ENCODE results near the gene LDHD.

- TF ChIP-seq EZH2 (IDR thresholded peaks at IDR 0.05; ENCODE audit: borderline replicate concordance, control insufficient read depth, low read depth, low read length) (no peak), ATF7 (IDR thresholded peaks at IDR 0.05; ENCODE audit: low read depth) (no peak), YY1 (IDR thresholded peaks at IDR 0.05; ENCODE audit: low read depth, low read length) (no peak), REST (IDR thresholded peaks at IDR 0.05; ENCODE audit: low read depth, low read length) (no peak), TBL1XR1 (IDR thresholded peaks at IDR 0.05; ENCODE audit: low read depth, low read length) (no peak), PAX8 (IDR thresholded peaks at IDR 0.05) (no peak), JUND (IDR thresholded peaks at IDR 0.05; ENCODE audit: low read depth, low read length) (no peak), TAF1 (IDR thresholded peaks at IDR 0.05; ENCODE audit: borderline replicate concordance, low read depth, low read length) (no peak), CREB1 (IDR thresholded peaks at IDR 0.05; ENCODE audit: low read depth) (no peak), BACH1 (IDR thresholded peaks at IDR 0.05; ENCODE audit: borderline replicate concordance) (no peak)
- TF ChIP-seq, protein P1, sequence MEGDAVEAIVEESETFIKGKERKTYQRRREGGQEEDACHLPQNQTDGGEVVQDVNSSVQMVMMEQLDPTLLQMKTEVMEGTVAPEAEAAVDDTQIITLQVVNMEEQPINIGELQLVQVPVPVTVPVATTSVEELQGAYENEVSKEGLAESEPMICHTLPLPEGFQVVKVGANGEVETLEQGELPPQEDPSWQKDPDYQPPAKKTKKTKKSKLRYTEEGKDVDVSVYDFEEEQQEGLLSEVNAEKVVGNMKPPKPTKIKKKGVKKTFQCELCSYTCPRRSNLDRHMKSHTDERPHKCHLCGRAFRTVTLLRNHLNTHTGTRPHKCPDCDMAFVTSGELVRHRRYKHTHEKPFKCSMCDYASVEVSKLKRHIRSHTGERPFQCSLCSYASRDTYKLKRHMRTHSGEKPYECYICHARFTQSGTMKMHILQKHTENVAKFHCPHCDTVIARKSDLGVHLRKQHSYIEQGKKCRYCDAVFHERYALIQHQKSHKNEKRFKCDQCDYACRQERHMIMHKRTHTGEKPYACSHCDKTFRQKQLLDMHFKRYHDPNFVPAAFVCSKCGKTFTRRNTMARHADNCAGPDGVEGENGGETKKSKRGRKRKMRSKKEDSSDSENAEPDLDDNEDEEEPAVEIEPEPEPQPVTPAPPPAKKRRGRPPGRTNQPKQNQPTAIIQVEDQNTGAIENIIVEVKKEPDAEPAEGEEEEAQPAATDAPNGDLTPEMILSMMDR (IDR thresholded peaks at IDR 0.05 in 2 of 3, conservative IDR thresholded peaks at IDR 0.05 in 1 of 3; ENCODE audit: control insufficient read depth in 2 of 3, extremely low read depth in 1 of 3, insufficient read depth in 1 of 3, low read depth in 3 of 3, low read length in 3 of 3): no peak
Observed at GRCh38 chr16:75083813-75084212, 32.8 kb downstream of the LDHD start.
